ENCODE results near the gene LBP.
"Not testable (repeated sequence)": the region's sequence is repeated elsewhere in the genome, so short reads cannot be mapped to it uniquely, and the experiment has no call there.

The LBP gene

DNA sequence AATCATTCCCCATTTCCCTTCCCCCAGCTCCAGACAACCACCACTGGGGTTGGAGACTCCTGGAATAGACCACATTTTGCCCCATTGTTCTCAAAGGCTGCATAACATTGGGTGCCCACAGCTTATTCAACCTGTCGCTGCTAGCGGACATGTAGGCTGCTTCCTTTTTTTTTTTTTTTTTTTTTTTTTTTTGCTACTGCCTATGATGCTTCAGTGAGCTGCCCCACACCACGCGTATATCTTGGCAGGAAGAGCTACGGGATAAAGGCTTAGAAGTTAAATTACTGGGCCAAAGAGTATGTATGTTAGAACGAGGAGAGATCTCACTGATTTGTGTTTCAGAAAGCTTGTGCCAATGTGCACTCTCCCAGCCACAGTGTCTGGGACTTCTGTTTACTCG is 7.0 kb downstream of the LBP start:
- DNase-seq, result no peak

DNA sequence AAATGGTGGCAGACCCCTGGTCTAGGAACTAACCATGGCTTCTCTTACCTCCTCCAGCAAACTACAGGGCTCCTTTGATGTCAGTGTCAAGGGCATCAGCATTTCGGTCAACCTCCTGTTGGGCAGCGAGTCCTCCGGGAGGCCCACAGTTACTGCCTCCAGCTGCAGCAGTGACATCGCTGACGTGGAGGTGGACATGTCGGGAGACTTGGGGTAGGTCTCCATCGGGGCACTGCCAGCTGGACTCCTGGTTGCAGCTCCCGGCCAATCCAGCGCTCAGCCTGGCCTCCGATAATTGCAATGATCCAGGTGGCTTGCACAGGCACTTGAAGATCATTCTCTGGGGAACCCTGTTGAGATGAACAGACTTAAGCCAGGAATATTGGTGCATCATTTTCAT is 7.9 kb downstream of the LBP start:
- no peak for DNase-seq

DNA sequence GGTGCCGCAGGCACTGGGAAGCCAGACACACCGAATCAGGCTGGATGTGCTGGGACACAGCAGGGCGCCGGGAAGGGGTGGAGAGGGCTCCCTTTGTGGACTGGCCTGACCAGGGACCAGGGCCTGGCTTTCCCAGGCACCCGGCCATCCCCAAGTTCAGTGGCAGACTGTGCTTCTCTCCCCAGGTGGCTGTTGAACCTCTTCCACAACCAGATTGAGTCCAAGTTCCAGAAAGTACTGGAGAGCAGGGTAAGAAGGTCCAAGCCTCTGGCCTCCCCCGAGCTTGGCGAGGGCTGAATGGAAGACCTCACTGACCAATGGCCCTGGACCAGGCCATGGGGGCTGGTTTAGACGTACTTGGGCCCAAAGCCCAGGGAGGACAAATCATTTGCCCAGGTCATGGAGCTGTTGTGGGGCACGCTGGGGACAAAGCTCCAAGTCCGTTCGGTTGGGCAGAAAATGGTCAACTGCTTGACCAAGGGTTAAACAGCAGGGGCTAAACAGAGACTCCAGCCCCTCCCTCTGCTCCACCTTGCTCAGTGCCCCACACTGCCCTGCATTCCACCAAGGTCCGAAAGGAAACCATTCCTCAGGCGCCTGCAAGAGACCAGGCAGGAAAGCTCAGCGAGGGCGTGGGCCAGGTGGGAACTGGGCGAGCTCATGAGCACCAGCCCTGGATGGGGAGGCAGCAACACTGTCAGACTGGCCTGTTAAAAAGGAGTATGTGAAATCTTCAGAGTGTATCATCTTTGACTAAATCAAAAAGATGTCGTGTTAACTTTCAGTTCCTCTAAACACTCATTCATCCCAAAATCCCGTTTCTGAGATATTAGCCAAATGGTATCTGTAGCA is 9.1 kb downstream of the LBP start:
- DNase-seq, result no peak

DNA sequence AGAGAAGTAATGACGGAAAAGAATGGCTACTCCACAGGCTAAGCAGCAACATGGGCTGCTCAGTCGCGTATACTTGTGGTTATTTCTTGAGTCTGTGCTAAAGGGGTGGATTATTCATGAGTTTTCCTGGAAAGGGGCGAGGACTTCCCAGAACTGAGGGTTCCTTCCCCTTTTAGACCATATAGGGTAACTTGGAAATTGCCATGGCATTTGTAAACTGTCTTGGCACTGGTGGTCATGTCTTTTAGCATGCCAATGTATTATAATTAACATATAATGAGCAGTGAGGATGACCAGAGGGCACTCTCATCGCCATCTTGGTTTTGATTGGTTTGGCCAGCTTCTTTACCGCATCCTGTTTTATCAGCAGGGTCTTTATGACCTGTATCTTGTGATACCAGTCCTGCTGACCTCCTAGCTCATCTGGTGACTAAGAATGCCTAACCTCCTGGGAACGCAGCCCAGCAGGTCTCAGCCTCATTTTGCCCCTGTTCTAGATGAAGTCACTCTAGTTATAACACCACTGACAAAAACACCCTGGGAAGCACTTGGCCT is 11.4 kb downstream of the LBP start:
- no peak for DNase-seq

DNA sequence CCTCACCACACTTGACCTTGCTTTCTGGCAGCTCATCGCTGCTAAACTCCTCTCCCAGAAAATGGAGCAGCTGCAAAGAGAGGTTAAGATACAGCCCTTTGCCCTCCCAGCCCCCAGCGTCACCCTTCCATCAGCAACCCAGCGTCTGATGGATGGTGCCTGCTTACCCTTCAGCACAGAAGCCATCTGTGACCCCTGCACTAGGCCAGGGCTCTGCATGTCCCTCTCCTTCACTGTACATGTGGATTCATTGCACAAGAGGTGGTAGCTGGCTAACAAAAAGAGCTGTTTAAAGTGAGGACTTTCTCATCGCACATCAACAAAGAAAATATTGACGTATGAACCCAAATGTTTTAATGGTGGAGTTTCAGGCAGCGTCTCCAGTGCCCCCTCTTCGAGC is 12.3 kb downstream of the LBP start:
- no peak for DNase-seq

DNA sequence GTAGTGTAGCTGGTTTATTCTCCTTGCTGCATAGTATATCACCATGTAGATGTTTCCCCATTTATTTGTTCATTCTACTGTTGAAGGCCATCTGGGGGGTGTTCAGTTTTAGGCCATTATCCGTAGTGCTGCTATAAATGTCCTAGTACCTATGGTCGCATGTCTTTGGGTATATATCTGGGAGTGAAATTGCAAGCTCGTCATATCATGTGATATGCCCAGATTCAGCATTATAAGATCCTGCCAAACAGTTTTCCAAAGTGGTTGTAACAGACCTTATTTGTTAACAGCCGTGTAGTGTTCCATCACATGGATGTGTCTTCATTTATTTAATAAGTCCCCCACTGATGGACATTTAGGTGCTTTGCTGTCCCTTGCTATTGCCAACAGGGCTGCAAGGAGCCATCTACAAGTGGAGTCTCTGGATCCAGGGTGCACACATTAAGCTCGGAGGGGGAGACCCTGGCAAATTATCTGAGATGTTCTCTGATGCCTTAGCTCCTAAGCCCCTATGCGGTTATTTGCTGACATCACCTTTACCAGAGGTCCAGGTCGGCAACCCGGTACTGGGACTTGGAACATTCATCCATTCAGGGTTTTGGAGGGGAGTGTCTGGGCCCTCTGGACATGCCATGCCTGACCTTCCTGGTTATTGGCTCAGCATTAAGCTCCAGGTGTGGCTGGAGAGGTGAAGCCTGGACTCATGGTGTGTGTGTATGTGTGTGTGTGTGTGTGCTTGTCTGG is 16.9 kb downstream of the LBP start:
- no peak for DNase-seq

DNA sequence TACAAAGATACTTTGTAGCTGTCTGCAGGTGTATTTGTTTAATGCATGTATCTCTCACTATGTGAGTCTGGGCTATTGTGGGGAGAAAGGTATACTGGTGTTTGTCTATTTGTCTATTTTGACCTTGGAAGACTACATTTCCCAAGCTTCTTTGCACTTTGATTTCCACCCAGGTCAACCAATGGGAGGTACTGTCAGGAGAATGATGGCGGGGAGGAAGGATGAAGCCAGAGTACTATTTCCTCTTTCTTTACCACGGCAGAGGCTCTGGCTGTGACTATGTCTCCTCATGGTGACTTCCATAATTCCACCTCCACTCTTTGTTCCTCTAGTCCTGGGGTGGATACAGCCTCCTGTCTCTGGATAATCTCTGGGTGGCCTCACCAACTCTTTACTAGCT is 23.1 kb downstream of the LBP start:
- no peak for DNase-seq

DNA sequence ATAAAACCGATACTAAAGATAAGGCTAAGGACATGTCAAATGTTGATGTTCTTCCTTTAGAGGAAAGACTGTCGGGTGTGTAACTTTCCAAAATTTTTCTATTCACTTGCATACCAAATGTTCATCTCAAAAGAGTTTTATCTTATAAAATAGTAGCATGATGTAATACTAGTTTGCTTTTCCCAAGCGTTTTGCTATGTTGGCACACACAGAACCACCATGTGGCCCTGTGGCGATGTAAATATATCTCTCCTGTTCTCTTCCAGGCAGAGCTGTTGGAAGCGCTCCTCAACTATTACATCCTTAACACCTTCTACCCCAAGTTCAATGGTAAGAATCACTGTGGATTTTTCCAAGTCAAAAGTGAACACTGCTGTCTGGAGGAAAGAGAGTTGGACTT is 26.5 kb downstream of the LBP start:
- no peak for DNase-seq

DNA sequence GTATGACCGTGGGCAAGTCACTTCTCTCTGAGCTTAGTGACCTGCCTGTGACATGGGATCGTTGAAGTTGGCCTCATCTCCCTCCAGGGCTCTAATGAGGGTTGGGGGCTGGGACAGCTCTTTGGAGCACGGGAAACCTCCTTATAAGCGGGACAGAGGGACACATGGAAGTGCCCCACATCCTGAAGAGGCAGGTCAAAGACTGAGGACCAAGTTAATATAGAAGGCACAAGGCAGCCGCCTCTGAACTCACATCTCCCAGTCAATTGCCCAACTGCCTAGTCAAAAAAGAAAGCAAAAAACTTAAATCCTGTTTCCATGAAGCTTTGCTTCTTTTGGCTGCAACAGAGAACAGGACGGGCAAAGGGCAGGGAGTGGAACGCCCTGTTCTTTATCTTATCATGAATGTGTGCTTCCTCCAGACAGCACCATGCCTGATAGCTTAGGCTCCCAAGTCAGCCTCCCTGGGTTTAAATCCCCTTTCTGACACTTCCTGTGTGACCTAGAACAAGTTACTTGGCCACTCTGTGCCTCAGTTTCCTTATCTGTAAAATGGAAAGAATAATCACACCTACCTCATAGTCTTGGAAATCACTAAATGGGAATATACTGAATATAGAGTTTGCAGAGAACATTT is 27.1 kb downstream of the LBP start:
- DNase-seq, result no peak

DNA sequence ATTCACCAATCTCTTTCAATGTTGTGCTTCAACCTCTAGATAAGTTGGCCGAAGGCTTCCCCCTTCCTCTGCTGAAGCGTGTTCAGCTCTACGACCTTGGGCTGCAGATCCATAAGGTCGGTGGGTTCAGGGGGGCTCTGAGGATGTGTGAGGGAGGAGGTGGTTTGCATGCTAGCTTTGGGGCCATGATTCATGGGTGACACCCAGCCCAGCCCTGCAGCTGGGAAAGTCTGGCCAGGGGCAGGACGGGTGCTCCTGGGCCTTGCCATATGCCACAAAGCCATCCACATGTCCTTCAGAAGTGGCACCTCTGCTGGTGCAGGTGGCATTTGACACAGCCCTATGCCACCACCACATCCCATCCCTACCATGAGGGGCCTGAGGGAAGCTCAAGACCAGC is 27.6 kb downstream of the LBP start:
- DNase-seq, result no peak

DNA sequence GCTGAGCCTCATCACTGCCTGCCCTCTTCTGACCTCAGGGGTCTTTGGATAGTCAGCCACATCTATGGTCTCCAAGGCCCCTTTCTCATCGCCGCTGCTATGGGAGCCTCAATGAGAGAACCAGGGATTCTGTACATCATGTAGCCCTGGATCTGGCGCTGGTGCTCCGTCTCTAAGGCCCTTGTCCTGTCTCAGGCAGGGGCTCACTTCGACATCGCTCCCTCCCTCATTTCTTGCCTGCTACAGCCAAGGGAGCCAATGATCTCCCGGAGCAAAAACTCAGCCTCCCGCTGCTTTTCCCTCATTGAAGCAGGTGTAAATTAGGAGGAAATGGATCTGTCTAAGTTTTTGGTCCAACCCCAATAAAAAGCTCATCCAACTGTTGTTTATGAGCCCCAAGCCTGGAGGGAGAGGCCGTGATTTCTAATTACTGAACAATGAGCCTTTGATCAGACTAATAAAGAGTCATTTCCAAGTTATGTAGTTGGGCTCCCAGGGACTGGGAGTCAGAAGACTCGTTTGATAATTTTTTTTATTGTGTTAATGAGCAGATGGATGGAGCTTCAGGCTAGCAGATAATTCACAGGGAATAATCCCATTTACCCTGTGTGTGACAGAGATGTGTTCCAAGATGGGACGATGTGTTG is 30.9 kb downstream of the LBP start:
- no peak for DNase-seq

DNA sequence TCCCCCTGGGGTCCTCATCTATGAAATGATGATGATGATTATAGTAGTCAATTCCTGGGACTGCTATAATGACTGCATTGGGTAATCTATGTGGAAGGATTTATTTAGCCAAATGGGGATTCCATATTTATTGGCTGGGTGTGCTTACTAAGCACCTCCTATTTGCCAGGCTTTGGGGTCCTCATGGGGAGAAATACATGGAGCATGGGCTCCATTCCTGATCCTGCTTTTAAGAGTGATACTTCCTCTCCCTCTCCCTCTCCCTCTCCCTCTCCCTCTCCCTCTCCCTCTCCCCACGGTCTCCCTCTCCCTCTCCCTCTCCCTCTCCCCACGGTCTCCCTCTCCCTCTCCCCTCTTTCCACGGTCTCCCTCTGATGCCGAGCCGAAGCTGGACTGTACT is 31.6 kb downstream of the LBP start:
- DNase-seq, result not testable (repeated sequence)

DNA sequence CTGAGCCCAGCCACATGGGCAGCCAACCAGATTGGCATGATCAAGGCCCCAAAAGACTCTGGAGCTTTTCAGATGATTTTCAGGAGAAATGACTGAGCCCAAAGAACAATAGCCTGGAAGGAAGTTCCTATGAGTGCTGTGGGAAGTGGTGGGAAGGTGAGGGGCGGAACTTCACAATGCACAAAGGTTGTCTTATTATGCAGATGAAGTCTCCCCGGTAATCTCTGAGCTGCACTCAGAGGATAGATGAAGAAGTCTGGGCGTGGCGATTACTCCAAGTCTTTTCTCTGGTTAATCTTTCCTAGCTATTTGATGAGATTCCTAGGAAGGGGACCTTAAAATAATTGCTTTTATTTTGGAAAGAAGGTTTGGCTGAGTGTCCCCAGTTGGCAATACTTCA is 36.9 kb downstream of the LBP start:
- no peak for DNase-seq

DNA sequence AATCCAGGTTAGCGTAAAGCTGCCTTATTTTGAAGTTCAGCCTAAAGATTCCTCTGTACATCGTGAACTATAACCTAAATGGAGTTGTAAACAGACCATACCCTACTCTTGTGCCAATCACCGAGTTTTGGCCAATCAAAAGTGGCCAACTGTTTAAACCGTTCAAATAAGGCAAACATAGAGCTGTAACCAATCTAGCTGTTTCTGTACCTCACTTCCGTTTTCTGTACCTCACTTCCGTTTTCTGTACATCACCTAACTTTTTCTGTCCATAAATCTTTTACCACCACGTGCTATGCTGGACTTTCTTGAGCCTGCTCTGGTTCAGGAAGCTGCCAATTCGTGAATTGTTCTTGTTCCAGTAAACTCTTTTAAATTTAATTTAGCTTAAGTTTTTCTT is 39.7 kb downstream of the LBP start:
- no peak for DNase-seq

DNA sequence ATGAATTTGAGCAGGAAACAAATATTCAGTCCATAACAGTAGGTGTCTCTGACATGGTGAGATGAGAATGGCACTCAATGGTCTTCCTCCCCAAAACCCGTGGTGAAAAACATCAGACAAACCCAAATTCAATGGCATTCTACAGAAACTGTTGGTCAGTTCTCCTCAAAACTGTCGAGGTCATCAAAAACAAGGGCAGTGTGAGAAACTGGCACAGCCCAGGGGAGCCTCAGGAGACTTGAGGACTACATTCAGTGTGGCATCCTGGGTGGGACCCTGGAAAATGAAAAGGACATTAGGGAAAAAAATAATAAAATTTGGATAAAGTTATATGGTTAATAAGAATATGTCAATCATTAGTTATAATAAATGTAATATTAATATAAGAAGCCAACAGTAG is 40.6 kb downstream of the LBP start:
- DNase-seq, result no peak

DNA sequence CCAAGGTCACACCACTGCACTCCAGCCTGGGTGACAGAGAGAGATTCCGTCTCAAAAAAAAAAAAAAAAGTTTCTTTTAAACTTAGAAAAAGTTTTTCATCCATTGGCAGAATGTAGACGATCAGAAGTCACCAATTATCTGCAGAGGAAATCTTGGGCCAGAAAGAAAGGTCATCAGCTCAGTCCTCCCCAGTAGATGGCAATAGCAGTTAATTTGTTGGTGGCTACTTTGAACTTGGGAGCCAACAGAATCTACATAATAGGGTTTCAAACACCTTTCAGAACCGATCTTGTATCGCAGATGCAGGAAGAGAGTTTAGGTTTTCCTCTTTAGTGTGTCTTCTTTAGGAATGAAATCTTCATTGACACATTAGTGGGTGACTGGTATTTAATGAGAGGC is 41.7 kb downstream of the LBP start:
- no peak for DNase-seq

DNA sequence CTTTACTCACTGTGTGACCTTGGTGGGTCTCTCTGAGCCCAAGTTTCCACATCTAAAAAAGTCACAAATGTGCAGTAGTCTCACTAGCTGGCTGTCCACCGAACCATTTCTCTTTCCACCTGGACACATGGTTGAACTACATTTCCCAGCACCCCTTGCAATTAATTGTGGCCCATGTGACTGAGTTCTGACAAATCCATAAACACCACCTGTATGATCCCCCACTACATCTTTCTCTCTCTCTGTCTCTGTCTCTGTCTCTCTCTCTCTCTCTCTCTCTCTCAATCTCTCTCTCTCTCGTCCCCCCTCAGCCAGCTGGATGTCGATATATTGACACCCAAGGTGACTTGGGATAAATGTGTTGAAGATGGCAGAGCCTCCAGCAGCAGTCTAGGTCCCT is 46.1 kb downstream of the LBP start:
- DNase-seq, result no peak

DNA sequence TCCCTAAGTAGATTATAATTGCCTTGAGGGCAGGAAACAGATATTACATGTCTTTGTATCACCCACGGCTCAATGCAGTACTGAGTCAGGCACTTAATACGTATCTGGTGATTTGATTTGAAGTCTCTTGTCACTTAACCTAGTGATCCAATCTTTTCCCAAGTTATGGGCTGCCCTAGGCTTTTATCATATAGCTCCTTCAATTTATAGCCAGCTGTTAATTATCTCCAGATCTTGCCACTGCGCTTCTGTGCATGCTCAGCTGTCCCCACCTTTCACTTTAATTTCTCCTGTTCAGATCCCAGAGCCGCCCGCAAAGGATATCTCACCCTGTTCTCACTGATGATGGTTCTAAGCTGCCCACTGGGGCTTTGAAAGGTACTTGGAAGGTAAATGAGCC is 47.0 kb downstream of the LBP start:
- DNase-seq, result peak; percentile 22

DNA sequence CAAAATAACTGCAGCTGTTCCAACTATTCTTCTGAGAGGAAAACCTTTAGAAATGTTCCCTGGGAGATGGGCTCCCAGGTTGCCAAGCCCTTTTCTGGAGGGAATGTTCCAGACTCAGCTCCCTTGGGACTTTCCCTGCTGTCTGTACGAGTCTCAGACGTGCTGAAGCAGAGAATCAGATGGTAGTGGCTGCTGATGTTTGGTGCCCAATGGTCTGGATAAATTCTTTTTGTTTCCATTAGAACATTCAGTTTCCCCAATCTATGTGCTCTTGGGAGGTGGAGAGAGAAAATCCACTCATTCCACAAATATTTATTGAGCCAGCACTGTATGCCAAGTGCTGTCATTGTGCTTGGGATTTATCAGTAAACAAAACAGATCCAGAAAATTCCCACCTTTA is 48.9 kb downstream of the LBP start:
- DNase-seq, result no peak

DNA sequence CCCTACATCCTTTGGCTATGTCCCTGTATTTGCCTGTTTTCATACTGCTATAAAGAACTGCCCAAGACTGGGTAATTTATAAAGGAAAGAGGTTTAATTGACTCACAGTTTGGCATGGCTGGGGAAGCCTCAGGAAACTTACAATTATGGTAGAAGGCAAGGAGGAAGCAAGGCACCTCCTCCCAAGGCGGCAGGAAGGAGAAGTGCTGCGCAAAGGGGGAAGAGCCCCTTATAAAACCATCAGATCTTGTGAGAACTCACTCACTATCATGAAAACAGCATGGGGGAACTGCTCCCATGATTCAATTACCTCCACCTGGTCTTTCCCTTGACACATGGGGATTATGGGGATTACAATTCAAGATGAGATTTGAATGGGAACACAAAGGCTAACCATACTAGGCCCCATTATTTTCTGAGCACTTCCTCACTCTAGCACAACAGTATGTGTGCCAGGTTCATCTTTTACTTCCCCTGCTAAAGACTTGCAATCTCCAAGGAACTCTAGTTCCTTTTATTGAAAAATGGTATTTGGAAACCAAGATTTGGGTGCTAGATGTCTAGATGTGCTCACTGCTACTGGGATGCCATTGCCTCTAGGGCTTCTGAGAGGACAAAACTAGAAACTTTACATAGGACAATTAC is 49.6 kb downstream of the LBP start:
- DNase-seq, result not testable (repeated sequence)

DNA sequence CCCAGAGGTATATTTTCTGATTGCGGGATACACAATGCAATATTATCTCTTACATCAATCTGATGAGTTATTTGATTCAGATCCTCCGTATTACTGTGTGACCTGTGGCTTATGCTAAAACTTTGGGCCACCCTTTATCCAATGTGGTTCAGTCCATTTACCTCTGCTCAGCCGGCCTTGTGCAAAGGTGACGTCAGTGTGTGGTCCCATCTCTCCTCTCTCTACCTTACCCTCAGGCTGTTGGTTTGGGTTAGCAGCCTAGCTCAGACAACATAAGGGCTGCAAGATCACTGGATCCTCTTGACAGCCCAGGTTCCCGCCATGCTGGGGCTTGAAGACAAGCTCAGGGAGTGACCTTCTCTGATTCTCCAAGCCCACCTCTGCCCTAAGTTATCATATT is 55.8 kb downstream of the LBP start:
- DNase-seq, result no peak

DNA sequence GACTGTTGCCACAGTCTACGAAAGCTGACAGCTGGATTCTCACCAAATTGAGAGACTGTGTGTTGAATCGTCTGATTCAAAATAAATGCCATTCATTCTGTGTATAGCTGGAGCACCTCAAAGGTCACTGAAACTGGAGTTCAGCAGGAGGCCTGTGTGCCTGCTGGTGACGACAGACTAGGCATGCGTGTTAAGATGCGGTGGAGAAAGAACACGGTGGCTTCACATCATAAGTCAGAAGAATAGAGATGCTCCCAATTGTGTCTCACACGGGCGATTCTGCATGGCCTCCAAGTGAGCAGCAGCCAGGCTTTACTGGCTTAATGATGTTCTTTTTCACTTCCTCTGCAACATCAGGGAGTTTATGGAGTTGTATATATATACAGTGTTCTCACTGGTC is 56.5 kb downstream of the LBP start:
- no peak for DNase-seq

DNA sequence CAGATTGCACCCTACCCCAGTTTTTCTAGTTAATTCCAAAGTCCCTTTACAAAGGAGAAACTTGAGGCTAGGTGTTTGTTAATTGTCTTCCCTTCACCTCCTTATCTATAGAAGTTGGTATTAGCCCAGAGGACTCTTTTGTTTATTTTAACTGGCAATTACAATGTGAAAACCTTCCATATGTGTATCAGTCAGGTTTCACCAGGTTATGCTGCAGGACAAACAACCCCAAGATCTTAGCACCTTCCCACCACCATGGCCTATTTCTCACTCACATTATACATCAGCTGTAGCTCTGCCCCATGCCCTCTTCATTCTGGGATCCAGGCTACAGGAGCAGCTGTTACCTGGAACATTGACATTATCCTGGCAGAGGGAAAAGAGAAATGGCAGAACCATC is 57.7 kb downstream of the LBP start:
- DNase-seq, result no peak
